Fibroblast of peridontal ligament (primary cell): ENCODE measurements around the gene PRR11.
"Not testable (repeated sequence)": the region's sequence is repeated elsewhere in the genome, so short reads cannot be mapped to it uniquely, and the experiment has no call there.

Source experiments
- DNase-seq: peaks from one replicate; pipeline ENCODE4 v3.0.0-alpha.2; 2010; ENCODE audit errors: extremely low read depth

The PRR11 gene

DNA sequence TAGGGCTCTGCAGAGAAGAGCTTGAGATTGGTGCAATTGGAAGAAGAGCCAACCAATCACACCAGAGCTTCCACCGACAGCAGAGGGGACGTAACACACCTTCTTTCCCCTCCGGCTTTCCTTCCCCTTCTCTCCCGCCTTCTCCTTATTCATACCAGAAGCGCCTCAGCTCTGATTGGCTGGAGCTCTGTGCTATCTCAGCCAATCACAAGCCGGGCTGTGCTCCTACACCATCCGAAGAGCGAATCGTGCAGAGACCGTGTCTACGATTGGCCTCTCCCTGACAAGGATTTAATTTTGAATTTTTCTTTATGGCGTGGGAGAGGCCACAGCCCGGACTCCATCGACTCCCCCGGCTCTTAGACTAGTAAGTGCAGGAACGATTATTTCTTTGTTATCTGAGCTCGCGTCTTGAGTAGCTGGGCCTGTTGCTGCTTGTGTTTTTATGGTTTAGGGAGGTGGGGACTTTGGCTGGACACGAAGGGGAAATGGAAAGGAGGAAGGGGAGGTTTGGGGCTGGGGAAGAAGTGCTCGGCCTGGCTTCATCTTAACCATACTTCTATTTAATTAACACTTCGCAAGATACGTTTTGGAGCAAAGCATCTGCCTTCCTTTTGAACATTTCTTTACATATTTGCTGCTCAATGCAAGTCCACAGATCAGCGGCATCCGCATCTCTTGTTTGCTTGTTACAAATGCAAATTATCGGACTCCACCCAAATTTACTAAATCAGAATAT is at the start of gene PRR11:
Gene PRR11, plus strand, starts transcription at position 308 of the 739 bp plus-strand sequence. CDS start 14,007 bp downstream, outside the sequence.
- DNase-seq = peak; percentile 100

DNA sequence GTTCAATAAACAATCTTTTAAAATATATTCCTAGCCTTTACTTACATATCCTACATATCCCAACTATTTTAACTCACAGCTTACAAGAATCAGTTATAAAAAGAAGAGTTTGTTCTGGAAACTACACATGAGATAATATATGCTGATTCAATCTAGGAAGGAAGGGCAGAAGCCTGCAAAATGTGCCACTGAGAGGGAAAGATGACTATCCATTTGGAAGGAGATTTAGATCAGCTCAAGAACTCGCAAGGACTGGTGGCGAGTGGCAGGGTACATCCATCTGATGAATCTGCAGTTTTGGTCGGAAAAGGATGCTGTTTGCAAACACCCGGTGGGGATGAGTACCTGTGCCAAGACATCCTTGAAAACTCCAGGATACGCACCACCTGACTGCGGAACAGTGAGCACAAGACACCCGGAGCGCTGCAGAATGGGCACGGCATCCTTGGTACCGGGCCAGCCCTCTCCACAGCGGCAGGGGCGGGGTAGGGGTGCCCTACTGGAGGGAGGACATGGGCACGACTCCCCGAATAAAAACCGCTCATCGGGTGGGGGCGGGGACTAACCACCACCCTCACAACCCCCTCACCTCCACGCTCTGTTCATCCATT is 49.6 kb upstream of the PRR11 start:
- peak; percentile 29 for DNase-seq

DNA sequence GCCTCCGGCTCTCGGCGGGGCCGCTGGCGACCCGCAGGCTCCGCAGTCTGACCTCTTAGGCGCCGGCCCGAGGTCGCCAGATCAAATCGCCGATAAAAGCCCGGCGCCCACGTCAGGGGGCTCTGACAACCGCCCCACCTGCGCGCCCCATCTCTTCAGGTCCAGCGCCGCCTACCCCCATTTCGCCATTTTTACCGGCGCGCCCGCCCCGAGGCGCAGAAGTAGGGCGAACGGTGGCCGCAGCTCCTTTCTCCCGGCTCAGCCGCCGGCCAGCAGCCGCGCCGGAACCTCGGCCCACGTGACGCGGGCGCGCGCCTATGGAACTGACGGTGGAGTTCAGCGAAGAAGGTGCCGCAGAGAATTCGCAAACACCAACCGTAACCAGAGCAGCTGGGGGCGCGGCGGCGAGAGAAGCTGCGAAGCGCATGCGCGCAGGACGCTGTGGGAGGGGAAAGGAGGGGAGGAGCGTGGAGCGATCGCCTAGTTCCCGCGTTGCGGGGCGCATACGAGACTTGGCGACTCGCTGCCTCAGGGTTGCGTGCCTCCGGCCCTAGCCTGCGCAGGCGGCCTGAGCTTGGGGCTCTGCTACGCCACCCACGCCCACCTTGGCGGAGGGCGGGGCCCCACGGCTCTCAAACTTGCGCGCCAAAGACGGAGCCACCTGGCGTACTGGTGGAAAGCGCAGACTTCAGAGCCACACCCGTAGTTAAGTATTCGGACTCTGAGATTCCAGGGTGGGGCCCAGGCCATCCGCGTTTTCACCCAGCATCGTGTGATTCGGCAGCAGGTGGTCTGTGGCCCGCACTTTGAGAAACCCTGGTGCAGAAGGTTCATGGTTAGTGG is 48.9 kb upstream of the PRR11 start, which contains the start of gene TRIM37:
Gene TRIM37, minus strand, starts transcription at position 418 of the 843 bp plus-strand sequence. CDS start 419 bp downstream, outside the sequence.
- DNase-seq = peak; percentile 98

DNA sequence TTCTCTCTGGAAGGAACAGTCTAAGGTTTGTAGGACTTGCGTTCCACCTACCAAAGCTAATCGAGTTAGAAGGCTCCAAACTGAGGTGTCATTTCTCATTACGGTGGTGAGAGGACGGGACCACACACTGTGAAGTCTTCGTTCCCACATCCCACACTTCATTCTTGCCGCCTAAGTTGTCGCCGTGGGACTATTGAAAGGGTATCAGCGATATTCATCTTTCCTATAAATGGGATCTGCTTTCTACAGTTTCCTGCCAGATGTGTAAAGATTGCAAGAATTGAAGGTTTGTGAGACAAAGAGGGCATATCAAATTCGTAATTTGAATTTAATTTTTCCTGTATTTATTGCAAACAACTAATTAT is 48.3 kb upstream of the PRR11 start:
- no peak for DNase-seq

DNA sequence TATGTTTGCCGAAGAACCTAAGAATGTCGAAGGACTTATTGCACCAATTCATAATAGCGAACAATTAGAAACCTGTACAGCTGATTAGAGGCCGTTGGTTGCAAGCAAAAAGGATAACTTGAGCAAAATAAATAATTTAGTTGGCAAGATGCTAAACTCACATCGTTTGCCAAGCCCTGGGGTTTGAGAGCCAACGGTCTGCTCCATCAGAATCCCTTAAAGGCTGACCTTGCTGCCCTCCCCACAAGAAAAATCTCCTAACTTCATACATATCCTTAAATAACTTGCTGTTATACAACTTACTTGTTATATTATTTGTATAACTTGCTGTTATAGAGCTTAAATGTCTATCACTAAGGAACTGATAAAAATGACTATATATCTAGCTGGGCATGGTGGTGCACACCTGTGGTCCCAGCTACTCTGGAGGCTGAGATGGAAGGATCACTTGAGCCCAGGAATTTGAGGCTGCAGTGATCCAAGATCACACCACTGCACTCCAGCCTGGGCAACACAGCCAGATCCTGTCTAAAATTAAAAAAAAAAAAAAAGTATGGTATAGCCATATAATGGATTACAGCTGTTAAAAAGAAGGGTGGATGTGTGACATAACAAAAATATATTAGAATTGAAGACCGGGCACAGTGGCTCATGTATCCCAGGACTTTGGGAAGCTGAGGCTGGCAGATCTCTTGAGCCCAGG is 47.0 kb upstream of the PRR11 start:
- no peak for DNase-seq

DNA sequence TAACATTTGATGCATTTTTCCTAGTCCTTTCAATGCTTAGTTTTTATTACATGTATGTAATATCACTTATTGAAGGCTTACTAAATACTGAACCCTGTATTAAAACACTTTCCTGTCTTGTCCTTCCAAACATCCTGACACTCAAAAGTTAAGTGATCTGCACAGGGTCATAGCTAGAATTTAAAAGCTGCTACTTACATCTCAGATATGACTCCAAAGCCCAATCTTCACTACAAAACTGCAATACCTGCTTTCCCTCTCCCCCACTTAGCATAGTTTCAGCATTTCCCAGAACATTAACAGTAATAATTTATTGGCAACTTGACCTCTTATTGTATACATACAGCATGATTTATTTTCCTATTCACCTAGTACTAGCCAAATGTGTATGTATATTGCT is 44.6 kb upstream of the PRR11 start:
- no peak for DNase-seq

DNA sequence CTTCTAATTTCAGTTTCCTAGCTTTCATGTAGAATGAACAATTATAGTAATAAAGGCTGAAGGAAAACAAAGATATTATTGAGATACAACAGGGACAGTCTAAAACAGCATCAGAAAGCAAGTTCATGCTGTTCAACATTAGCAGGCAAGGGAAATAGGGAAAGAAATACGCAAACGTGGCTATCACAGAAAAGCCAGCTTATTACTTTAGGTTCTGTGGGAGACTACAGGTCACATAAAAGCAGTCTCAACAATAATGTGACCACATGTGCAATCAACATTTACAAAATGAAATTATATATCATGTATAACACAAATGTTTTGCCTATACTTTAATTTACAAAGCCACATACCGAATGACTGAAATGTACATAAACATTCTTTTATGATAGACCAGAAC is 44.0 kb upstream of the PRR11 start:
- no peak for DNase-seq

DNA sequence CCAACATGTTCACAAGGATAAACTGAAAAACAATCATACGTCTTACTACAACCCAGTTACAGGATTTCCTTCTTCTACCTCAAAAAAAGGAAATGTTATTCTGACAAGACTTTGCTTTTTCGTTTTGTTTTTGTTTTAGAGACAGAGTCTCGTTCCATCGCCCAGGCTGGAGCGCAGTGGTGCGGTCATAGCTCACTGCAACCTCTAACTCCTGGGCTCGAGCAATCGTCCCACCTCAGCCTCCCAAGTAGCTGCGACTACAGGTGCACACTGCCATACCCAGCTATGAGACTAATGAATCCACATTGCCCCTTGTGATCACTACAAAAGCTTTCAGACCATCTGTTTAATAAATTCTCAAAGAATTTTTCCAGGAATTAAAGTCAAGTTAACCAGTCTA is 40.1 kb upstream of the PRR11 start:
- DNase-seq = no peak

DNA sequence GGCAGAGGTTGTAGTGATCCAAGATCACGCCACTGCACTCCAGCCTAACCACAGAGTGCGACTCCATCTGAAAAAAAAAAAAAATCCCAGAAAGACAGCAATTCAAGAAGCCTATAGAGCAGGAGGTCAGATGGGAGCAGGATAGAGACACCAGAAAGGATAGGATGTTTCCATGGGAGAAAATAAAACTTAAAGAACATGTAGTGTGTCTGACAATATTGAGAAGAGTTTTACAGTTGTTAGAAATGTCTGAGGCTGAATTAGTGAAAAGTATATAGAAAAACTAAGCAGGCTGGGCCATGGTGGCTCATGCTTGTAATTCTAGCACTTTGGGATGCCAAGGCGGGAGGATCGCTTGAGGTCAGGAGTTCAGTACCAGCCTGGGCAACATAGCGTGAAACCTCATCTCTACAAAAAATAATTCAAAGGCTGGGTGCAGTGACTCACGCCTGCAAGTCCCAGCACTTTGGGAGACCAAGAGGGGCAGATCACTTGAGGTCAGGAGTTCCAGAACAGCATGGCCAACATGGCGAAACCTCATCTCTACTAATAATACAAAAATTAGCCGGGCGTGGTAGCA is 33.6 kb upstream of the PRR11 start:
- DNase-seq = no peak

DNA sequence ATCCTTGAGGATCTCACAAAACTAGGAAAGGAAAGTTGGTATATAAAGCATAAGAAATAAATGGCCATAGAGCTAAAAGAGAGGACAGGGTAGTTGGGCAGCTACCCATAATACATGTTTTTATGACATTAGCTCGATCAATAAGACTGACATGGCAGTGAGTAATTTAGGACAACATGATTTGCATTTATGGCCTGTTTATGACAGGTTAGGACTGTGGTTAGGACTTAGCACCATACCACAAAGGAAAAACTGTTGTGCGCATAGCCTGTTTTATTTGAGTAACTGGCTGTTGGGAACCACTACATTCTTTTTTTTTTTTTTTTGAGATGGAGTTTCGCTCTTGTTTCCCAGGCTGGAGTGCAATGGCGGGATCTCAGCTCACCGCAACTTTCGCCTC is 30.9 kb upstream of the PRR11 start:
- DNase-seq = no peak

DNA sequence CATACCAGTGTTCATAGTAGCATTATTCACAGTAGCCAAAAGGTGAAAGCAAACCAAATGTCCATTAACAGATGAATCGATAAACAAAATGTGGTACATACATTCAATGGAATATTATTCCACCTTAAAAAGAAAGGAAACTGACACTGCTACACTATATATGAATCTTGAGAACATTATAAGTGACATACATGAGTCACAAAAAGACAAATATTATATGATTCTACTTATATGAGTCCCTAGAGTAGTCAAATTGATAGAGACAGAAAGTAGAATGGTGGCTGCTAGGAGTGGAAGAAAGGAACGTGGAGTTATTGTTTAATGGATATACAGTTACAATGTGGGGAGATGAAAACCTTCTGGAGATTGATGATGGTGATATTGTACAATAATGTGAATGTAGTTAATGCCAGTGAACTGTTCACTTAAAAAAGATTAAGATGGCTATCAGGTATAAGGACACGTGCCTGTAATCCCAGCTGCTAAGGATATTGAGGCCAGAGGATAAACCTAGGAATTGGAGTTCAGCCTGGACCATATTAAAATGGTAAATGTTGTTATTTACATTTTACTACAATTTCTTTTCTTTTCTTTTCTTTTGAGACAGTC is 28.6 kb upstream of the PRR11 start:
- DNase-seq = no peak

DNA sequence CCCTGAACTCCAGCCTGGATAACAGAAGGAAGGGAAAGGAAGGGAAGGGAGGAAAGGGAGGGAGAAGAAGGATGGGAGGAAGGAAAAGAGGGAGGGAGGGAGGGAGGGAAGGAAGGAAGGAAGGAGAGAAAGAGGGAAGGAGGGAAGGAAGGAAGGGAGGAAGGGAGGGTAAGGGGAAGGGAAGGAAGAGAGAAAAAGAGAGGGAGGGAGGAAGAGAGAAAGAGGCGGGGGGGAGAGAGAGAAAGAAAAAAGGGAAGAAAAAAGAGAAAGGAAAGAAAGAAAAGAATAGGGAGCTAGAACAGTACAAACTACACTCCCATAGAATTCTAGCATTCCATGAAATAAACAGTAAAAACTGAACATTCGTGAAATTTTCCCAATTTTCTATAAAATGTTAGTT is 25.7 kb upstream of the PRR11 start:
- DNase-seq = no peak

DNA sequence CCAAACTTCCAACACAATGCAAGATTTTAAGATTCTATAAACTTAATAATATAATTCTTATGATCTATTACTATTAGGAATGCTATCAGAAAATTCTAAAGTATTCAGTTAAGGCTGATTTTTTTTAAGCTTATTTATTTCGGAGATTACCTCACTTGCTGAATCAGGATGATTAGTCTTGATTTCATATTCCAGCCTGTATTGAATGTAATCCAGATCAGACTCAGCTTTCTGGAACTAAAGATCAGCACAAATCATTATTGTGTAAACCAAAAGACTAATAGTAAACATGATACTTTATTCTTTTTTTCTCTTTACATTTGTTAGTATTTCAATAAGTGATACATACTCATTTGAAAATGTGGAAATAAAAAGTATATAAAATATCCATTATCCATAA is 24.4 kb upstream of the PRR11 start:
- DNase-seq = no peak

DNA sequence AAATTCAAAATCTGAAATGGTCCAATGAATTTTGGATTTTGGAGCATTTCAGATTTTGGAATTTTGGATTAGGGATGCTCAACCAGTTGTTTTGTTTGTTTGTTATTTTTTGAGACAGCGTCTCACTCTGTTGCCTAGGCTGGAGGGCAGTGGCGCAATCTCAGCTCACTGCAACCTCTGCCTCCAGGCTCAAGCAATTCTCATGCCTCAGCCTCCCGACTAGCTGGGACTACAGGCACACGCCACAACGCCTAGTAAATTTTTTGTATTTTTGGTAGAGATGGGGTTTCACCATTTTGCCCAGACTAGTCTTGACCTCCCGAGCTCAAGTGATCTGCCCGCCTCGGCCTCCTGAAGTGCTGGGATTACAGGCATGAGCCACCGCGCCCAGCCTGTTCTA is 17.2 kb upstream of the PRR11 start:
- not testable (repeated sequence) for DNase-seq

DNA sequence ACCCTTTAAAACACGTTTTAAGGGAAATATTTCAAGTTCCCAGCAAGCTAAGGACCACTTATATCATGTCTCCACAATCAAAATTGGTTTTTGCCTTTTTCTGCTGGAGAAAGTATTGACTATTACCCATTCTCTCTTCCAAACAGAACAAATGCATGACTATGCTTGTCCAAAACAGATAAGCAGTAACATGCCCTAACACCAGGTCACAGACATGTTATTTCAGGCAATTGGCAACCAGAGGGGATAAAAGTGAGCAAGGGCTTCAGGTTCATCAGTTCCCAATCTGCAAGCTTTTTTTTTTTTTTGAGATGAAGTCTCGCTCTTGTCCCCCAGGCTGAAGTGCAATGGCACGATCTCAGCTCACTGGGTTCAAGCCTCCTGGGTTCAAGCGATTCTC is 15.6 kb upstream of the PRR11 start:
- DNase-seq = no peak

DNA sequence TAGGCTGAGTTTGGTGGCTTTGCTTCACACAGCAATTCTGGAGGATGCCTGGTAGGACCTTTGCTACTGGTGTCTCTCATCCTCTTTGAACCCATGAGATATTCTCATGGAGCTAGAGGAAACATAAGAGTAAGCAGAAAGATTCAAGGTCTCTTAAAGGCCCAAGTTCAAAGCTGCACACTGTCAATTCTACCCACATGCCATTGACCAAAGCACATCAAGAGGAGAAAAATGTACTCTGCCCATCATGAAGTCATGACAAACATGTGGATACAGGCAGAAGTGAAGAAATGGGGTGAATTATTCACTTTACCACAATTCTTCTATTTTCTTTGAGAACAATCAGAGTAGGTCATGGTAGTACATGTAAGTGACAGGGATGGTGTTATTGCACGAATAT is 13.7 kb upstream of the PRR11 start:
- no peak for DNase-seq

DNA sequence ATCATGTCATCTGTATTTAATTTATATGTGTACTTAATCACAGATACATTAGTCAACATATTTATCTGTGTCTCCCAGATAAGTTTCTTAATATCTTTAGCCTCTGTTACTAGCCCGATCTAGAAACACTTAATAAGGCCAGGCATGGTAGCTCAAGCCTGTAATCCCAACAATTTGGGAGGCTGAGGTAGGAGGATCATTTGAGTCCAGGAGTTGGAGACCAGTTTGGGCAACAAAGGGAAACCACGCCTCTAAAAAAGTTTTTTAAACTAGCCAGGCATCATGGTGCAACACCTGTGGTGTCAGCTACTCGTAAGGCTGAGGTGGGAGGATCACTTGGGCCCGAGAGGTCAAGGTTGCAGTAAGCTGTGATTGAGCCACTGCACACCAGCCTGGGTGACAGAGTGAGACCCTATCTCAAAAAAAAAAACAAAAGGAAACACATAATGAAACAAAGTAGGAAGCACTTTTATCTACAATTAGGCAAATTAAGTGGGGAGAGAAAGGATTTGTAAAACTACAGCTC is 9.9 kb upstream of the PRR11 start:
- no peak for DNase-seq

DNA sequence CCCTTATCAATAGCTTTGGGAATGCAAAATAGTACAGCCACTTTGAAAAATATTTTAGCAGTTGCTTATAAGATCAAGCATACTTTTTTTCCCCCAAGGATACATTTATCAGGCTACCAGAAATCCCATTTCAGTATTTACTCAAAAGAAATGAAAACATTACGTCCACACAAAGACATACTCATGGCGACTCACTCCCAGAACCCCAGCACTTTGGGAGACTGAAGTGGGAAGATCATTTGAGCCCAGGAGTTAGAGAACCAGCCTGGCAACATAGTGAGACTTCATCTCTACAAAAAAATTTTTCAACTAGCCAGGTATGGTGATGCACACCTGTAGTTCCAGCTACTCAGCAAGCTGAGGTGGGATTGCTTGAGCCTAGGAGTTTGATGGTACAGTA is 6.5 kb upstream of the PRR11 start:
- DNase-seq = peak; percentile 54

DNA sequence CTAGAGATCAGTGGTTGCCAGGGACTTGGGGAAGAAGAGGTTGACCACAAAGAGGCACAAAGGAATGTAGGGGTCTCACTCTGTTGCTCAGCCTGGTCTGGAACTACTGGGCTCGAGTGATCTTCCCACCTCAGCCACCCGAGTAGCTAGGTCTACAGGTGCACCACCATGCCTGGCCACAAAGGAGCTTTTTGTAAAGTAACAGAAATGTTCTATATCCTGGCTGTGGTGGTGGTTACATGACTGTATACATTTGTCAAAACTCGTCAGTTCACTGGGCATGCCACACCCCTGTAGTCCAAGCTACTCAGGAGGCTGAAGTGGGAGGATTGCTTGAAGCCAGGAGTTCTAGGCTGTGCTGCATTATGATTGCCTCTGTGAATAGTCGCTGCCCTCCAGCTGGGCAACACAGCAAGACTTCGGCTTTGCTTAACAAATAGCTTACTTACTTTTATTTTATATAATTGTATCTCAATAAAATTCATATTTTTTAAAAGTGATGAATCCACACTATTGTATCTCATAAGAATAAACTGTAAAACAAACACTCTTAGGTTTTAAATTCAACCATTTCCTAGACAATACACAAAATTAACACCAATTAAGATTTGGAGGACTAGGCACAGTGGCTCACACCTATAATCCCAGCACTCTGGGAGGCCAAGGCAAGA is 5.6 kb upstream of the PRR11 start:
- no peak for DNase-seq

DNA sequence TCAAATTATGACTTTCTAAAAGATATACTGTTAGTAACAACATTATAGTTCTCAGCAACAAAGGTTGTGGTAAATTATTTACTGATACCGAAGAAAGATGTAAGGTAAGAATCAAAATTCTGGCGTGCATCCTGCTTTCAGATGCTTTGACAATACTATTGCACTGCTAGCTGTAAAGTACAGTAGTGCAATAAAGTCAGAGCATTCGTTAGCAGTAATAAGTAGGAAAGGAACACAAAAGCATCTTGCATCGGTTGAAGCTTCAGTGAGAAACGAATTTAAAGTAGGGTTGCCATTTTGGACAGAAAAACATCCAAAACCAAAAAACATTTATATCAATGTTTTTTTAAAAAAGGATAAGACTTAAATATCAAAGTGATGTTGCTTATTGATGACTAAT is 4.5 kb upstream of the PRR11 start:
- peak; percentile 54 for DNase-seq
